Erythroblast (primary cell): ENCODE results near the gene NMUR1.

Experiments
- GATA1 ChIP-seq: IDR thresholded peaks from 2 replicates; pipeline ENCODE4 v1.6.1; 2011; ENCODE audit warnings: low read depth, mild to moderate bottlenecking, control low read depth, low read length, moderate library complexity
- POLR2A ChIP-seq: IDR thresholded peaks from 2 replicates; pipeline ENCODE4 v1.6.1; 2011; ENCODE audit warnings: mild to moderate bottlenecking, low read length

GRCh38 chr2:231526341-231527090, 3.7 kb downstream of the NMUR1 start:
- TF ChIP-seq POLR2A (no peak), GATA1 (no peak)
